HG03457 (cell line): Measurements from ENCODE around the gene RTN4RL2.

Experiments
- ATAC-seq: cut with Tn5 transposase; IDR thresholded peaks from one replicate; pipeline ENCODE4 v1.9.1; 2021; ENCODE audit warnings: moderate number of reproducible peaks; ENCODE audit not compliant: unreplicated experiment

The RTN4RL2 gene

DNA sequence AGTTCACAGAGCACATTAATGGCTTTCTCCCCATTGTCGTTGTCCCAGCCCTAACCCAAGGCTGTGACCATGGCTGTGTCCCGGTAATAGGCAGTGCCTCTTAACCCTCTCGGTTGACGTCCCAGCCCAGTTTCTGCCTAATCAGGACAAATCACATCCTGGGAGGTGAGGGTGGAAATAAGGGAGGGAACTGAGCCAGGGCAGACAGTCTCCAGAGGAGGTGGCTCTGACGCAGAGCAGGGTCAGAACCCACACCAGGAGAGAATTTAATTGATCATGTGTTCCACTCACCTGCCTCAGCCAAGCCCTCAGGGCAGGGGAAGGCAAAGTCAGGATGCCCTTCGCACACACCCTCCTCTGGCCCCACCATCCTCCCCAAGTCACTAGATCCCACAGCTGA is 38.2 kb downstream of the RTN4RL2 start:
- ATAC-seq, result no peak

DNA sequence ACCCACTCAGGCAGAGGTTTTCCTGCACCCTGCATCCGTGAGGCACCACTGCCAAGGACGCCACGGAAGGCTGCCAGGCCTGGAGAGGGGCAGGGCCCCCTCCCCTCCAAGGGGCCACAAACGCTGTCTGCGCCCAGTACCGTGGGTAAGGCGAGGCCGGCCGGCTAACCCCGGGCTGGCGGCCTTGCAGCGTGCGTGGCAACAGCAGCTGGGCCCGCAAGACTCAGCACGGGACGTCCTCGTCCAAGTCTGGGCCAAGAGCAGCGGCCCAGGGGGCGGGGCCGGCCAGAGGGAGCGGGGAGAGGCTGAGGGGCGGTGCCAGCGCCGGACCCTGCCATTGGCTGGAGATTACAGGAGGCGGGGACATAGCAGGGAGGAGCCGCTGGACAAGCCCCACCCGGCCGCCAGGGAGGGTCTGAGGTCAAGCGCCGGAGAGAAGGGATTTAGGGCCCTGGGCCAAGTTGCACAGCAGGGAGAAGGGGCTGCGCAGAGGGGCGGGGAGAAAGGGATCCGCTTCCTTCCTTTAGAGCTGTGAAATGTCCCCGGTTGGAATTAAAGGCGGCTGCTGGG is 39.2 kb downstream of the RTN4RL2 start:
- ATAC-seq, result peak; percentile 85

DNA sequence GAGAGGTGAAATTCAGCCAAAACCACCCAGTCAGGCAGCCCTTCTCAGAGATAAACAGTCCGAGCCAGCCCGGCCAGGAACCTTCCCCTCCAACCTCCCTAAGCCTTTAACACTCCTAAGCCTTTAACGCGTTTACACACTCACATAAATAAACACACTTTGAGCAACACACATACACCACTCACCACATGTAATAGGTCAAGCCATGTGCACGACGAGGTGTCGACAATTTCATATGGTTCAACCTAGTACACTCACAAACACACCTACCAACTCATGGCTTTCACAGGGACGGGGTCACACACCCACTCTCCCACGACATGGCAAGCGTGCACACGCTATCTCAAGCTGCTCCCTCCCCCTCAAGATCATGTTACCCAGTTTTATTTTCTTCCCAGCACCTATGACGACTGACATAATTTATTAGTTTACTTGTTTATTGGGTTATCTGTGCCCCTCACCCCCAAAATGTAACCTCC is 39.7 kb downstream of the RTN4RL2 start:
- no peak for ATAC-seq

DNA sequence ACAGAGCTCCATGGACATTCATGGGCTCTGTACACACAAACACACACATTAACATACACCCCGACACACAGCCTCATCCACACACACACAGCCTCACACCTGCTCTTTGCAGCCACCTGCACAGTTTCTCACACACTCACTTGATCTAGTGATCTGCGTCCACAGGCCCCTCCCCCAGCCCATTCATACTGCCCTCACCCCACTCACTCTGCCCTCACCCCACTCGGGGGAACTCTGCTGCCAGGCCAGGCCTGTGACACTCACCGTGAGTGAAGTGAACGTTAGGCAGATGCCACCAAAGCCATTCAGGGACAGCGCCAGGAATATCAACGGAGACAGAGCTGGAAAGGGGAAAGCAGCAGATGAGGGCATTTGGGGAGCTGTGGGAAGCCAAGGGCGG is 40.2 kb downstream of the RTN4RL2 start:
- no peak for ATAC-seq

DNA sequence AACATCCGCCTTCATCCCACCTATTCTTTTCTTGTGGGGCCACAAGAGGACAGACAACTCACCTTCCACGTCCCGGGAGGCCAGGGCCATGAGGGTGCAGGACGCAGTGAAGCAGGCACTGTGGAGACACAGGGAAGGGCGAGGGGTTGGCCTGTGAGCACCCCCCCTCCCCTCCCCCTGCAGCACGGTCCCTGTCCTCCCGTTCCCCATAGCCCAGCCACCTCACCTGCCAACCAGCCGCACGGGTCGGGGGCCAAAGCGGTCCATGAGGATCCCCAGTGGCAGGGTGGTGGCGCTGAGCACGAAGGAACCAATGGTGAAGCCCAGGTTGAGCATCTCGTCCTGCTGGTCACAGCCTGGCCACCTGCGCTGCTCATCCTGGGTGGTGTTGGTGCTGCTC is 40.6 kb downstream of the RTN4RL2 start:
- ATAC-seq, result no peak

DNA sequence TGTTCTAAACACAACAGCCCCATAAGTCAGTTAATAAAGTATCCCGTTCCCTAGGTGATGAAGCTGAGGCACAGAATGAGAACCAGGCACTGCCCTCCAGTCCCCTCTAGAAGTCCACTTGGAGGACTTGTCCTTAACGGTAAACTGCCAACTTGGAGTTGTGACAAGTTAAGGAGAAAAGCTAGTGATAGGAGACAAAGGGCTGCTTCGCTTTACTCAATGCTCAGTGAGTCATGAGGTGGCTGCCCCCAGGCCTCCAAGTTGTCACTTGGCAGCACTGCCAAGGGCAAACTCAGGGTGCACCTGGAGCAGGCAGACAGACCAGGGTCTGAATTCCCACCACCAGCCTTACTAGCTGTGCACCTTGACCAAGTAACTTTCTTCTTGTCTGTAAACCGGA is 41.6 kb downstream of the RTN4RL2 start:
- ATAC-seq, result no peak

DNA sequence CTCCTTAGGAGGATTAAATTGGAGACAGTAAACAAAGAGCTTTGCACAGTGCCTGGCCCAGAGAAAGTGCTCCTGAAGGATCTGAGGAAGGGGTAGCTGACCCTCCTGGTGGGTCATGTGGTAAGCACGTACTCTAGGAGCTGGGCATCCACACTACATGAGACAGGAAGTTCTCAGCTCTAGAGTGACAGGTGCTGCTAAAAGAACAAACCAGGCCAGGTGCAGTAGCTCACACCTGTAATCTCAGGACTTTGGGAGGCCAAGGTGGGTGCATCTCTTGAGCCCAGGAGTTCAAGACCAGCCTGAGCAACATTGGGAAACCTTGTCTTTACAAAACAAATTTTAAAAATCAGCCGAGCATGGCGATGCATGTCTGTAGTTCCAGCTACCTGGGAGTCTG is 42.0 kb downstream of the RTN4RL2 start:
- no peak for ATAC-seq

DNA sequence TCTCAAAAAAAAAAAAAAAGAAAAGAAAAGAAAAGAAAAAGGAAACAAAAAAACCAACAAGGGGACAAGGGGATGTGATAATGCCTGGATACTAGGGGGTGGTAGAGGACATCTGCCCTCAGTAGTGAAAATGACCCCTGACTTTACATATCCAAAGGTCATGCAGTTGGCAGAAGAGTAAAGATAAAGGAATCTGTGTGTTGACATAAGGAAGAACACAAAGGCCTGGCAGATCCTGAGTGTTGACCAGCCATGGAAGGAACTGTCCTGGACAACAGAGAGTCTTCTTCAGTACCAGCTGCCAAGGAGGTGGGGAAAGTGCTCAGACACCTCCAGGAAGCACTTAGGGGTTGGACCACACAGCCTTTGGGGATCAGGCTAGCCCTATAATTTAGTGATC is 42.5 kb downstream of the RTN4RL2 start:
- ATAC-seq, result no peak

DNA sequence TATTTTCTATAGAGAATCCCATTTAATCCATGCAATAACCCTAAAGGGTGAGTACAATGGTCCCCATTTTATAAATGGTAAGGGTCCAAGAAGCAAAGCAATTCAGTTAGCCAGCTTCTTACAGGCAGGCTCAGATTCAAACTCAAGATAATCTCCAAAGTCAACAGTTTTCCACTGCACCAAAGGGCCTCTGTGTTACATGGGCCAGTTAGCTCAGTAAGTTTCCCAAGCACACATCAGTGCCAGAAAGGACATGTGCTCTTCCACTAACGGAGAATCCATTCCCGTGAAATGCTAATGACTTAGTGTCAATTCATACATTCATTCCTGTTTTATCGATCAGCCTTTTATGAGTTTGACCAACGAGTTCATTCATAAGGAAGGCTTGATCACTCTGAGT is 44.2 kb downstream of the RTN4RL2 start:
- no peak for ATAC-seq

DNA sequence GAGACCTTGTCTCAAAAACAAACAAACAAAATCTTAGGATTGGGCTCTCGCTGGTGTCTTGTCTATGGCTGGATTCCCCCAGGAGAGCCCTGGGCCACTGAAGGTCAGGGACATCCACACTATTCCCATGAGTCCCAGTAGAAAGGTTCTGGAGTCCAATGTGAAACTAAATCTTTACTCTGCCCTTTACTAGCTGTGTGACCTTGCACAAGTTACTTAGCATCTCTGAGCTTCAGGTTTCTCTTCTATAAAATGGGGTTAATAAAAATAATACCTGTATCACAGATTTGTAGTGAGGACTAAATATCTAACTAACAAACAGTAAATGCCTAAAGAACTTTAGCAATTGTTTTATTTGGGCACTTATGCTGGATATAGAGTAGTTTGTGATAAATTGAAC is 46.2 kb downstream of the RTN4RL2 start:
- ATAC-seq, result no peak

DNA sequence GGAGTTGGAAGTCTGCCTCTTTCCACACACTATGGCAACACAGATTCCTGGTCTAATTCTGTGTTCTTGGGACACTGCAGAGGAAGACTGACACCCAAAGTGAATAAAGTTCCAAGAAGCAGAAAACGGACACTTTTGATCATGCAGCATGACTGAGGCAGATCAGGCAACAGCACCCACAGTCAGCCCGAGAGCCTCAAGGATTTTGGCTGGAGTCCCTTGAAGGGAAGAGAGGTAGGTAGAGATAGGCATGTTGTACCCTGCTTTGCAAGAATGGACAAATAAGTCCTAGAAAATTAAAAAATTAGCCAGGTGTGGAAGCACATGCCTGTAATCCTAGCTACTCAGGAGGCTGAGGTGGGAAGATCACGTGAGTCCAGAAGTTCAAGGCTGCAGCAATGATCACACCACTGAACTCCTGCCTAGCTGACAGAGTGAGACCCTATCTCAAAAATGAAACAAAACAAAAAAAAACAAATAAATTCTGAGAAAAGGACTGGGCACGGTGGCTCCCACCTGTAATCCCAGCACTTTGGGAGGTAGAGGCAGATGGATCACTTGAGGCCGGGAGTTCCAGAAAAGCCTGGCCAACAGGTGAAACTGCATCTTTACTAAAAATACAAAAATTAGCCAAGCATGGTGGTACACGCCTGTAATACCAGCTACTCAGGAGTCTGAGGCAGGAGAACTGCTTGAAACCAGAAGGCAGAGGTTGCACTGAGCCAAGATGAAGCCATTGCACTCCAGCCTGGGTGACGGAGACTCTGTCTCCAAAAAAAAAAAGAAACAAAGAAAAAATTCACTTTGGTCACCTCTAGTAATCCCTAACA is 48.2 kb downstream of the RTN4RL2 start:
- ATAC-seq, result no peak

DNA sequence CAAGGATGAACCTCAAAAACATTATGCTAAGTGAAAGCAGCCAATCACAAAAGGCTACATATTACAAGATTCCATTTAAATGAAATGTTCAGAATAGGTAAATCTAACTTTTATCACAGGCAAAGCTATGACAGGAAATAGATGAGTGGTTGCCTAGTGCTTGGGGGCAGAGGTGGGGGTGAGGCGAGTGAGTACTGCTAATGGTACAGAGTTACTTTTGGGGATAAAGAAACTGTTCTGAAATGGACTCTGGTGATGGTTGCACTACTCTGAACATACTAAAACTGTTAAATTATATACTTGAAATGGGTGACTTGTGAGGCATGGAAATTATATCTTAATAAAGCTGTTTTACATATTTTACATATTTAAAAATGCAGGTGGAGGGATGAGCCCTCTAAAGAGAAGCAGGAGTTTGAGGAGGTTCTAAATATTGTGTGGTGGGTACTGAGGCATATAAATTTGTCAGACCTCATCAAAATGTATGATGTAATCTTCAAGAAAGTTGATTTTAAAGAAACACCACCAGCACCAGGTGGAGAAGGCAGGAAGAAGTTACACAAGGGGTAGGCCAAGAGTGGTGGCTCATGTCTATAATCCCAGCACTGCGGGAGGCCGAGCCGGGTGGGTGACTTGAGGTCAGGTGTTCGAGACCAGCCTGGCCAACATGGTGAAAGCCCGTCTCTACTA is 51.6 kb downstream of the RTN4RL2 start:
- ATAC-seq, result no peak

DNA sequence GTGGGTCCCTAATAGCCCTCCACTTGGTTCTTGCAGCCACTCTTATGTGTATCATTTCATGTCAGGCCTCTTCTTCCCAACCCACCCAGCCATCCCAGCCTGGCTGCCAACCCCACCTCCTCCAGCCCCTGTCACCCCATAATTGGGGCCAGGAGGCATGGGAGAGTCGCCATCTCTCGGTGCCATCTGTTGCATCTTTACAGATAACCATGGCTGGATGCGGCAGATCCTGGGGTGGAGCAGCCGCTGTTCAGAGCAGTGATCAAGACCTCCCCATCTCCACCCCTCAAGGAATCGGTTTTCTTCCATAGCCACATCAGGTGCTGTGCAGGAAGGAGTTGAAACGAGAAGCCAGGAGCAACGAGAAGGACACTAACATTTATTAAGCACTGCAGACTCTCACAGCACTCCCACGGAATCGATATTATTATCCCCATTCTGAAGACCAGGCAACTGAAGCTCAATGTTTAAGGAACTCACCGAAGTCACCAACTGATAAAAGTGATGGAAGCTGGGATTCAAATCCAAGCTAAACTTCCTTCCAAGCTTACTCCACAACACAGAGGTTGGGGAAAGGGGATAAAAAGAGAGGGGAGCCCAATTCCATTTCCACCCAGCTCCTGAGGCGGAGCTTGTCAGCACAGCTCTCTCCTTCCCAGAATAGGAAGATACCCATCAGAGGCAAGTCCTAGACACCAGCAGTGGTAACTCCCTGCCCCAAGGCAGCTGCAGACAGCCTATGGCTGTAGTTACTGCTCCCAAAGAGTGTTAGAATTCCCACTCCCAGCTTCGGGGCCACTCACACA is 52.5 kb downstream of the RTN4RL2 start:
- ATAC-seq, result no peak

DNA sequence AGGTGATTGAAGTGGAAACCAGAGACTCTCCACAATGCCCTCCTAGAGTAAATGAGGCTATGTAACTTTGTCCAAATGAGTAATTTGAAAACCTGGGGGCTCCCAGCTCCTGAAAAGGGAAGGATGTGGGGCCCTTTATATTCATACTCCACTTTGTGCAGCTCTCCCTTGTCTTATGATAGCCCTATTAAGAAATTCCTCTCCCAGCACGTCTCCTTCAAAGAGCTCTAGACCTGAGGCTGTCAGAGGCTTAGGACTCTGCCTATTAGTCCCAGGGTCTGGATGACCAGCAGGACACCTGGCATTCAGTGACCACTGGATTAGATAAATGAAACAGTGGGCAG is 53.1 kb downstream of the RTN4RL2 start:
- ATAC-seq, result no peak

DNA sequence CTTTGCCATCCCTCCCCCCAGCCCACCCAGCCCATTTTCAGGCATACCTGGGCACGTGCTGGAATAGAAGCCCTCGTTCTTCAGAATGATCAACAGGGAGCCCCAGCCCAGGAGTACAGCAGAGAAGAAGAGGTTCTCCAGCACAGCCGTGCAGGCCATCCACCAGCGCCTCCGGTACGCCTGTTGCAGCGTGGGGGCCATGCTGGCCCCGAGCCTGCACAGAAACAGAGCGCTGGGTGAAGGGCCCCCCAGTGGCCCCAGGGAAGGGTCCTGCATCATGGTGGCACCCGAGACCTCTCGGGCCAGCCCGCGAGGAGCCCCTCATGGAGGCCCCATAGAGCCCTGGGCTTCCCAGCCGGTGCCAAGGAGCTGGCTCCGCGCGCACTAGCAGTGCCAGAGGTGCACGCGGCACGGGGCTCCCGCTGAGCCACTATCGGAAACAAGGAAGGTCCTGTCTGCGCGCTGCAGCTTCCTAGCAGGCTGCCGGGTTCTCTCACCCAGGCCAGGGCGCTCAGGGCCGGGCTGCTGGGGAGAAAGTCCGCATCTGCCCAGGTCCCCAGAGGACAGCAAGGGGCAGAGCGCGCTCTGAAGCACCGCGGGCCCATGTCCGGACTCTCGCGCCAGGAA is 53.7 kb downstream of the RTN4RL2 start:
- peak; percentile 34 for ATAC-seq

DNA sequence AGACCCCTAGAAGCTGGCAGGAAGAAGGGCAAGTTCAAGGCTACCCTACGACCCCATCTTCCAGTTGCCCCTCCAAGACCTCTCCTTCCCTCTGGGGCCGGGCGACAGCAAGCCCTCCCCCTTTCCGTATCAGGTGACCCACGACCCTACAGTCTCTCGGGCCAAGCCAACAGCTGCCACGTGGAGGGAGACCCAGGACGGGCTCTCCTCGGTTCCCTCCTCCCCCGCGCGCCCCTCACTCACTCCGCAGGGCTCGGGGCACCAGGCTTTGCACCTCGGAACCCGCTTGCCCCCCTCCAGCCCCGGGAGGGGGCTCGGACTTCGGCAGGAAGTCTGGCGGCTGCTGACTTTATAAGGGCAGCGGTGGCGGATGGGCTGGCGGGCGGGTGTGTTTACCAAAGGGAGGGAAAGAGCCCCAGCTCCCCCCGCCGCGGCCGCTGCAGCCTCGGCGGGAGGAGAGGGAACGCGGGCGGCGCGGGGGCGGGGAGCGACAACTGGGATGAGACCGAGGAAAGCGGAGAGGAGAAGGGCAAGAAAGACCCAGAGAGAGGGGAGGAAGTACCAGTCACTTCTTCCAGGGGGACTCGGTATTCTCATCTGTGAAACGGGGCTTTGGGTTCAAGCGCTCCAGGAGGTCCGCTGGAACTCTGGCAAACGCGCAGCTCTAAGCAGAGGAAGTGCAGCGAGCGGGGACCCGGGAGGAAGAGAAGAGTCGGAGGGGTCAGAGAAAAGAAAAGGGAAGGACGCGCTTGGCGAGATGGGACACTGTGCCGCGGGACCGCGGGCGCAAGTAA is 54.4 kb downstream of the RTN4RL2 start:
- peak; percentile 40 for ATAC-seq

DNA sequence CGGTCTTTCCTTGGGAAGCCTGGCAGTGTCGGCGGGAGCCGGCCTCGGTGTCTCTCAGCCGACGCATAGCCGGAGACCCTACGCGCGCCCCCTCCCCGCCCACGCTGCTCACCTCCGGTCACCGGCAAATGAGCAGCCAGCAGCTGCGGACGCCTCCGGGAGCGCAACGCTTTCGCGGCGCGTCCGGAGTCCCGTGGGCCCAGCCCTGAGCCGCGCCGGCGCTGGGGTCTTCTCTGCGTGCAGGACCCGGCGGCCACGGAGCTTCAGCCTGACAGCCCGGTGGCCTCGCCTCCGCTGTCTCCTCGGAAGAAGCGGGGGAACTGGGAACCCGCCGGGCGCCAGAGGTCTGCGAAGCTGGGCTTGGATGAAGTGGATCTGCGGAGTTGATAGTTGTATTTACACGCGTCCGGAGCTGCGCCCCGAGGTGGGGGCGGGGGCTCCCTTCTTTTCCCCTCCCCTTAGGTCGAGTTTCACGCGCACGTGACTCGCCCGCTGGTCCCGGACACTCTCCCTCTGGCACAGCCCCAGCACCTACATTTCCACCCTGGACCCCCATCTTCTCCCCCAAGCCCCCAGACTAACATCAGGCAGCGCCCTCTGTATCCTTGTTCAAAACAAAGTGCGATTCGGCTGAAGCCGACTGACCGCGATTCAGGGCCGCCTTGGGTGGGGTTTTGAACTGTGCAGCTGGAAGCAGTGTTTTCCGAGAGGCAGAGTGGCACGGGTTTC is 55.2 kb downstream of the RTN4RL2 start, which contains the start of gene SLC43A1:
Gene SLC43A1 (minus strand): TSS at position 371 of the 729 bp plus-strand sequence. CDS start 1,591 bp downstream, outside the sequence.
- ATAC-seq, result no peak

DNA sequence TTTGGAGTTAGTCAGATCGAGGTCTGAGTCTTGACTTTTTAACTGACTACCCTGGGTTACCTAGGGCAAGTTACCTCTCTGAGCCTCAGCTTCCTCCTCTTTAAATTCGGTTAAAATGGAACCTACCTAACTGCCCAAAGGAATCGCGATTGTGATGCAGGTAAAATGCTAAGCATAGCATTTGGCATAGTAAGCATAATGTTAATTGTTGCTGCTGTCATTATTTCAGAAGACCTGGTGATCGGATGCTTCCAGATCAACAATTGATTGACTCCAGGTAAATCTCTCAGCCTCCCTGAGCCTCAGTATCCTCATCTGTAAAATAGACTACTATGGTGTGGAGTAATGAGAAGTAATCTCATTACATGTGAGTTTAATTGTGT is 55.7 kb downstream of the RTN4RL2 start:
- ATAC-seq, result no peak

DNA sequence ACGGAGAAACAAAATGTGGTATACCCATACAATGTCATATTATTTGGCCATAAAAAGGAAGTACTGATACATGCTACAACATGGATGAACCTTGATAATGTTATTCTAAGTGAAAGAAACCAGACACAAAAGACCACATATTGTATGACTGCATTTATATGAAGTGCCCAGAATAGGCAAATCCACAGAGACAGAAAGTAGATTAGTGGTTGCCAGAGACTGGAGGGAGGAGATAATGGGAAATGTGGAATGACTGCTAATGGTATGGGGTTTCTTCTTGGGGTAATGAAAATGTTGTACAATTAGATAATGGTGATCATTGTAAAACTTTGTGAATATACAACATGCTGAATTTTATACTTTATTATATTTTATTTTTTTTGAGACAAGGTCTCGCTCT is 60.8 kb downstream of the RTN4RL2 start:
- no peak for ATAC-seq
